NCI-H226 (cell line): ENCODE results near the gene PDLIM1.
A peak's percentile ranks its signal among the peaks of the same experiment; 100 is the strongest.

Experiments used
- DNase-seq: peaks from one replicate; pipeline ENCODE4 v3.0.0-alpha.2; 2015

Gene PDLIM1

GRCh38 chr10:95290461-95291364 lies at the start of gene PDLIM1:
TSS of gene PDLIM1 (minus strand) at chr10:95291003. CDS start at chr10:95290915, 88 bp downstream.
- peak; percentile 61 for DNase-seq

GRCh38 chr10:95339863-95340262 lies 49.1 kb upstream of the PDLIM1 start:
- no peak for DNase-seq

GRCh38 chr10:95337423-95338160 lies 46.8 kb upstream of the PDLIM1 start:
- no peak for DNase-seq

GRCh38 chr10:95336702-95337101 lies 45.9 kb upstream of the PDLIM1 start:
- no peak for DNase-seq

GRCh38 chr10:95335933-95336699 lies 45.3 kb upstream of the PDLIM1 start:
- DNase-seq = no peak

- DNase-seq = no peak
These were observed 44.0 kb upstream of the PDLIM1 start for GRCh38 chr10:95334805-95335144.

GRCh38 chr10:95333997-95334804 lies 43.4 kb upstream of the PDLIM1 start:
- DNase-seq = peak; percentile 72

- no peak for DNase-seq
These were observed 42.0 kb upstream of the PDLIM1 start for GRCh38 chr10:95332666-95333249.

GRCh38 chr10:95331596-95332130 lies 40.9 kb upstream of the PDLIM1 start:
- DNase-seq = no peak

GRCh38 chr10:95330966-95331453 lies 40.2 kb upstream of the PDLIM1 start:
- peak; percentile 15 for DNase-seq

- no peak for DNase-seq
These were observed 38.5 kb upstream of the PDLIM1 start for GRCh38 chr10:95329296-95329695.

- DNase-seq = no peak
These were observed 37.2 kb upstream of the PDLIM1 start for GRCh38 chr10:95328013-95328412.

- DNase-seq = no peak
These were observed 36.6 kb upstream of the PDLIM1 start for GRCh38 chr10:95327367-95327766.

- no peak for DNase-seq
These were observed 35.6 kb upstream of the PDLIM1 start for GRCh38 chr10:95326396-95326795.

GRCh38 chr10:95325863-95326262 lies 35.1 kb upstream of the PDLIM1 start:
- no peak for DNase-seq

- DNase-seq = no peak
These were observed 33.8 kb upstream of the PDLIM1 start for GRCh38 chr10:95324436-95325268.

GRCh38 chr10:95321554-95322301 lies 30.9 kb upstream of the PDLIM1 start:
- DNase-seq = no peak

GRCh38 chr10:95319239-95319638 lies 28.4 kb upstream of the PDLIM1 start:
- no peak for DNase-seq

- no peak for DNase-seq
These were observed 24.7 kb upstream of the PDLIM1 start for GRCh38 chr10:95315509-95315908.
